Measurements from ENCODE around the gene FAR1. TPM values are rescaled to one million over a fixed set of nuclear protein-coding genes. Genes with fewer than 3 reads are reported as not detected.

FAR1 gene
- total RNA-seq, 1 experiment from 2014 or later: 91.2 TPM

DNA sequence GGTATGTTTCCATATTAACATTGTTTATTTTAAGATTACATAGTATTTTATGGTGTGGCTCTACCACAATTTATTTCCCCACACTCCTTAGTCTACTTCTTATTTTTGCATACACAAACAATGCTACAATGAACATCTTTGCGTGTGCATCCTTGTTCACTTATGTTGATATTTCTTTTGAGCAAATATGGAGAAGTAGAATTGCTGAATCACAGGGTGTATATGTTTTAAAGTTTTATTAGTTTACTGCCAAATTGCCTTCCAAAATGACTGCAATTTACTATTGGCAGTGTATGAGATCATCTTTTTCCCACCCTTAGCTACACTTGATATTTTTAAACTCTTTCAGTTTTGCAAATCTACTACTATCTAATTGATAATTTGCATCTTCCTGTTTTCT, 38.7 kb upstream of the FAR1 start:
- no peaks in the 10 kb centered on the region for H3K4me1 ChIP-seq
- ChIA-PET POLR2A (no interaction called here), CTCF (no interaction called here)
- BruUV-seq (replicated peaks): no TSS peak
- no peaks in the 10 kb centered on the region for H3K4me1 Mint-ChIP-seq (ENCODE audit: low read depth, unreplicated experiment)
- H3K36me3 Mint-ChIP-seq (ENCODE audit: insufficient read depth, unreplicated experiment): no peaks in the 10 kb centered on the region
- H3K4me3 Mint-ChIP-seq (ENCODE audit: unreplicated experiment): no peak overlapping the region
- H3K27ac Mint-ChIP-seq (ENCODE audit: unreplicated experiment): no peak overlapping the region
- peaks cover 19% of the 10 kb centered on the region for H3K9me3 Mint-ChIP-seq (ENCODE audit: unreplicated experiment)
- peaks cover 4% of the 10 kb centered on the region for H3K27me3 Mint-ChIP-seq (ENCODE audit: insufficient read depth, unreplicated experiment)
- DNase-seq: no peak
- peaks cover 4% of the 10 kb centered on the region; the same call in 1 of the 2 replicates for H3K9me3 ChIP-seq
- intact Hi-C loops (cut with micrococcal nuclease; ENCODE audit: unreplicated experiment): no loop called here
- TF ChIP-seq, protein P1, sequence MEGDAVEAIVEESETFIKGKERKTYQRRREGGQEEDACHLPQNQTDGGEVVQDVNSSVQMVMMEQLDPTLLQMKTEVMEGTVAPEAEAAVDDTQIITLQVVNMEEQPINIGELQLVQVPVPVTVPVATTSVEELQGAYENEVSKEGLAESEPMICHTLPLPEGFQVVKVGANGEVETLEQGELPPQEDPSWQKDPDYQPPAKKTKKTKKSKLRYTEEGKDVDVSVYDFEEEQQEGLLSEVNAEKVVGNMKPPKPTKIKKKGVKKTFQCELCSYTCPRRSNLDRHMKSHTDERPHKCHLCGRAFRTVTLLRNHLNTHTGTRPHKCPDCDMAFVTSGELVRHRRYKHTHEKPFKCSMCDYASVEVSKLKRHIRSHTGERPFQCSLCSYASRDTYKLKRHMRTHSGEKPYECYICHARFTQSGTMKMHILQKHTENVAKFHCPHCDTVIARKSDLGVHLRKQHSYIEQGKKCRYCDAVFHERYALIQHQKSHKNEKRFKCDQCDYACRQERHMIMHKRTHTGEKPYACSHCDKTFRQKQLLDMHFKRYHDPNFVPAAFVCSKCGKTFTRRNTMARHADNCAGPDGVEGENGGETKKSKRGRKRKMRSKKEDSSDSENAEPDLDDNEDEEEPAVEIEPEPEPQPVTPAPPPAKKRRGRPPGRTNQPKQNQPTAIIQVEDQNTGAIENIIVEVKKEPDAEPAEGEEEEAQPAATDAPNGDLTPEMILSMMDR (IDR thresholded peaks at IDR 0.05; ENCODE audit: insufficient read depth in 1 of 2, low read depth in 1 of 2, low read length in 1 of 2, severe bottlenecking in 1 of 2, unreplicated experiment in 1 of 2): no peak
- H3K27me3 ChIP-seq (replicated peaks; ENCODE audit: control insufficient read depth, insufficient read depth, low read length): no peaks in the 10 kb centered on the region
- H3K36me3 ChIP-seq (ENCODE audit: control insufficient read depth, insufficient read depth, low read length): no peaks in the 10 kb centered on the region
- no peak overlapping the region for H3K4me3 ChIP-seq (ENCODE audit: low read depth, low read length)

DNA sequence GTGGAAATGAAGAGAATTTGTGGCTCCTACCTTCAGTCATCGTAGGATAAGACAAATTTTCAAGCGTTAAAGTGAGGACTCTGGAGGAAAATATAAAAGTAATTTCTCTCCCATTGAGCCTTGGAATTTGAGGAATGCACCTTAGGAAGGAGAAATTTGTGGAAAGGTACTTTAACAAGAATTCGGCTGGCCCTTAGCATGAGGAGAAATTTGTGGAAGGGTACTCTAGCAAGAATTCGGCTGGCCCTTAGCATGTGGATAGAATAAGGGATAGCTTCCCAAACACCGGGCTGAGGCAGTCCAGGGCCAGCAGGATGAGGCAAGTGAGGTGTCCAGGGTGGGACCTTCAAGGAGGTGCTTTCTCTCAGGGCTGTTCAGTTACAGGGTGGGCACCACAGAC, 33.2 kb upstream of the FAR1 start:
- POLR2A ChIA-PET: no interaction called here
- Mint-ChIP-seq H3K4me1 (ENCODE audit: low read depth, unreplicated experiment) (no peaks in the 10 kb centered on the region), H3K9me3 (ENCODE audit: unreplicated experiment) (no peaks in the 10 kb centered on the region), H3K27me3 (ENCODE audit: insufficient read depth, unreplicated experiment) (peaks cover 4% of the 10 kb centered on the region), H3K36me3 (ENCODE audit: insufficient read depth, unreplicated experiment) (no peaks in the 10 kb centered on the region), H3K4me3 (ENCODE audit: unreplicated experiment) (no peak overlapping the region), H3K27ac (ENCODE audit: unreplicated experiment) (no peak overlapping the region)
- Histone ChIP-seq H3K27me3 (replicated peaks; ENCODE audit: control insufficient read depth, insufficient read depth, low read length) (no peaks in the 10 kb centered on the region), H3K4me3 (ENCODE audit: low read depth, low read length) (no peak overlapping the region), H3K4me1 (no peaks in the 10 kb centered on the region), H3K36me3 (ENCODE audit: control insufficient read depth, insufficient read depth, low read length) (no peaks in the 10 kb centered on the region), H3K9me3 (peaks cover 10% of the 10 kb centered on the region; the same call in 1 of the 2 replicates)
- BruUV-seq (replicated peaks): no TSS peak
- no peak for DNase-seq
- TF ChIP-seq, protein P1 (IDR thresholded peaks at IDR 0.05; ENCODE audit: insufficient read depth in 1 of 2, low read depth in 1 of 2, low read length in 1 of 2, severe bottlenecking in 1 of 2, unreplicated experiment in 1 of 2): no peak
- intact Hi-C loops (cut with micrococcal nuclease; ENCODE audit: unreplicated experiment): no loop called here
- CTCF ChIA-PET: no interaction called here

DNA sequence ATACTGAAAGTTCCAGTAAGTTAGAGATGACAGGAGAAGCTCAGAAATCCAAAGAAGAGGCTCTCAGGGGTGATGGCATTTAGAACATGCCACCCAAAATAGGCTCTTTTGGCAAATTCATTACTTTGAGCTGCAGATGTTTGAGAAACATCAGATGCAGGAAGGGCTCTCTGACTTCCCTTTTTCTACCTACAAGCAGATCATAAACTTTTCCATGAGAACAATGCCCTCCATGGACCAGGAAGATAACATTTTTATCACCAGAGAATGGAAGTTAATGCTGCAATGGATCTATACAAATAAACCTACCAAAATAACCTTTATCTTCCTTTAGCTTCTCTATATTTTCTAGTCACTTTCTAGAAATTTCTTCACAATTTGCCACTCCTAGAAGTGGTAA, 32.7 kb upstream of the FAR1 start:
- no TSS peak for BruUV-seq (replicated peaks)
- Mint-ChIP-seq H3K36me3 (ENCODE audit: insufficient read depth, unreplicated experiment) (no peaks in the 10 kb centered on the region), H3K27ac (ENCODE audit: unreplicated experiment) (no peak overlapping the region), H3K27me3 (ENCODE audit: insufficient read depth, unreplicated experiment) (peaks cover 4% of the 10 kb centered on the region), H3K9me3 (ENCODE audit: unreplicated experiment) (no peaks in the 10 kb centered on the region), H3K4me1 (ENCODE audit: low read depth, unreplicated experiment) (no peaks in the 10 kb centered on the region), H3K4me3 (ENCODE audit: unreplicated experiment) (no peak overlapping the region)
- intact Hi-C loops (cut with micrococcal nuclease; ENCODE audit: unreplicated experiment): no loop called here
- ChIA-PET POLR2A (no interaction called here), CTCF (no interaction called here)
- Histone ChIP-seq H3K4me1 (no peaks in the 10 kb centered on the region), H3K4me3 (ENCODE audit: low read depth, low read length) (no peak overlapping the region), H3K9me3 (peaks cover 10% of the 10 kb centered on the region; the same call in 1 of the 2 replicates), H3K36me3 (ENCODE audit: control insufficient read depth, insufficient read depth, low read length) (no peaks in the 10 kb centered on the region), H3K27me3 (replicated peaks; ENCODE audit: control insufficient read depth, insufficient read depth, low read length) (no peaks in the 10 kb centered on the region)
- no peak for DNase-seq
- TF ChIP-seq, protein P1 (IDR thresholded peaks at IDR 0.05; ENCODE audit: insufficient read depth in 1 of 2, low read depth in 1 of 2, low read length in 1 of 2, severe bottlenecking in 1 of 2, unreplicated experiment in 1 of 2): no peak
